Dendritic cell treated with granulocyte-macrophage colony-stimulating factor and Interleukin-4, amounts not matched to agents 40 ng/mL and 50 ng/mL, for 4 days (primary cell): Measurements from ENCODE around the gene CHRNG.

Source experiments
- H3K27ac Mint-ChIP-seq: one replicate; pipeline ENCODE4 v1.8.0; 2022; ENCODE audit warnings: mild to moderate bottlenecking, mixed read lengths
- H3K27me3 Mint-ChIP-seq: one replicate; pipeline ENCODE4 v1.8.0; 2022; ENCODE audit warnings: mild to moderate bottlenecking, mixed read lengths
- H3K36me3 Mint-ChIP-seq: one replicate; pipeline ENCODE4 v1.8.0; 2022; ENCODE audit warnings: low read depth, mixed read lengths
- H3K4me1 Mint-ChIP-seq: one replicate; pipeline ENCODE4 v1.8.0; 2022; ENCODE audit warnings: low read depth, mixed read lengths
- H3K4me3 Mint-ChIP-seq: one replicate; pipeline ENCODE4 v1.8.0; 2022; ENCODE audit warnings: mild to moderate bottlenecking, moderate library complexity, mixed read lengths
- H3K9me3 Mint-ChIP-seq: one replicate; pipeline ENCODE4 v1.8.0; 2022; ENCODE audit warnings: mixed read lengths
- intact Hi-C: fragments of 100-400 bp; cut with micrococcal nuclease; formaldehyde crosslinking; loops from one replicate; pipeline ENCODE4 v1.15.0; 2022

The CHRNG gene

DNA sequence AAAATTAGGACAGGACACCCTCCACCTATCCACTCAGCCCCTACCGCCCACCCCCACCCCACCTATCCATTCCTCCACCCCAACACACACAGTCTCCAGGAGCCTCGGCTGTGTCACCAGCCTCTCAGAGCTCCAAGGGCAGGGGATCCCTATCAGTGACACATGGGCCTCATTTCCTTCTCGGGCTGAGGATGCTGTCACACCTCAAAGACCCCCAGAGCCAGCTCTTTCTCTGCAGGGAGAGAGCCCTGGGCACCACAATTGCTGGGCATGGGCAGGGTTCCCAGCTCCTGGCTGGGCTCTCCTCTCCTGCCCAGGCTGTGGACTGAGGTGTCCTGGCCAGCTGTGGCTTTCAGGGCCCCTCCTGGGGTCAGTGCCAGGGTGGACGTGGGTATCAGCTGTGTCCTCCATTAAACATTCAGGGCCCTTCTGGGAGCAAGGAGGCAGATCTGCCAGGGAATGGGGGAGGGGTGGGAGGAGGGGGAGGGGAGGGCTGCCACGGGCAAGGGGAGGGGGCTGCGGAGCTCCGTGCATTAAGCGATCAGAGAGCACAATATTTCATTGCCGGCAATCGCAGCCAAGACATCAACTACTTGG, 37.6 kb upstream of the CHRNG start:
- intact Hi-C loops = no loop called here
- Mint-ChIP-seq H3K36me3 (no peaks in the 10 kb centered on the region), H3K27ac (no peak overlapping the region), H3K4me1 (peaks cover 6% of the 10 kb centered on the region), H3K4me3 (no peak overlapping the region), H3K27me3 (peaks cover 70% of the 10 kb centered on the region), H3K9me3 (no peaks in the 10 kb centered on the region)

DNA sequence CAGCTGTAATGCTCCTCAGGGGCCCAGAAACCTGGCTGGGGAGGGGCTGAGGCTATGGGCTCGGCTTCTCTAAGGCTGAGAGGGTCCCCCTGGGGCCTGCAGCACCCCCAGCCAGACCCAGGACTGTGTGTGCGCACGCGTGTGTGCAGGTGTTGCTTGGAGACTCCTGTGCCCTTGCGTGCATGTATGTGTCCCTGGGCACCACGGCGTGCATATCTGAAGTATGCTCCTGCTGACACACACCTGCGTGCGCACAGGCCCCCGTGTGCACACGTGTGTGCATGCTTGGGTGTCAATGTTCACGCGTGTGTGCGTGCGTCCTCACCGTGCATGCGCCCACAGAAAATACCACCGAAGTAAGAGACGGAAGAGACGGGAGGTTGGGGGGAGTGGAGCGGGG, 37.0 kb upstream of the CHRNG start:
- Mint-ChIP-seq H3K4me1 (peaks cover 6% of the 10 kb centered on the region), H3K9me3 (no peaks in the 10 kb centered on the region), H3K27ac (no peak overlapping the region), H3K4me3 (no peak overlapping the region), H3K36me3 (no peaks in the 10 kb centered on the region), H3K27me3 (peaks cover 76% of the 10 kb centered on the region)
- intact Hi-C loops = no loop called here

DNA sequence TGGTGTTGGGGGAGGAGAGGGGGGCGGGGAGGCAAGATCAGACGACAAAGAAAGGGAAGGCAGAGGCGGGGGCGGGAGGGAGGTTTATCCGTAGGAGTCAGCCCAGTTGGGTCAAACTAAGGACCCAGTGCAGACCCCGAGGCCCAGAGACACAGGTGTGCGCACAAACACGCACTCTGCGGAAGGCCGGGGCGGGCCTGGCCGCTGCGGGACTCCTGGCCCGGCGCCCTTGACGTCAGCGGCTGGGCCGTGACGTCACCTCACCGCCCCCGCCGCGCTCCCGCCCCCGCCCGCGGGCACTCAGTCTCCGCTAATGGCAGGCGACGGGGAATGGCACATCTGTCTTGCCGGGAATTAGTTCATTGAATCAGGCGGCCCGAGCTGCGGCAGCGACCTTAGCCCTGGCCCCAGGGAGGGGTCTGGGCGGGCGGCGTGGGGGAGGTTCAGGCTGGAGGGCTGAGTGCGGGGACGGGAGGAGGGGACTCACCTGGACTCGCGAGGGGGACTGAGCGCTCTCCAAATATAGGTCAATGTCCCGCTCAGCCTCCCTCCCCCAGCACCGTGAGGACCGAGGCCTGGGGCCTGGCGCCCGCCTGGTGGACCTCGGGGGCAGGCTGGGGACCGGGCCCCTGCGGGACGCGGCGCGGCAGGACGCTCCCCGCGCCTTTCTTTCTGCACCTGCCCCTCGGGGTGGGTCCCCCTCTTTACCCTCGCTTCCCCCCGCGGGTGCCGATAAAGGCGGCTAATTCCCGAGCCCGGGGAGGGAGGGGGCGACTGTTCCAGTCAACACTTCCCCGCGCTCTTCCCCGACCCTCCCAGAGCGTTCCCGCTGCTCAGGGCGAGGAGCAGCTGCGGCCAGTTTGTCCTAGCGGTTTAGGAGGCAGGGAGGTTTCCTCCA, 36.3 kb upstream of the CHRNG start:
- intact Hi-C loops = no loop called here
- Mint-ChIP-seq H3K27me3 (peaks cover 74% of the 10 kb centered on the region), H3K27ac (no peak overlapping the region), H3K36me3 (no peaks in the 10 kb centered on the region), H3K4me1 (peaks cover 6% of the 10 kb centered on the region), H3K9me3 (no peaks in the 10 kb centered on the region), H3K4me3 (no peak overlapping the region)

DNA sequence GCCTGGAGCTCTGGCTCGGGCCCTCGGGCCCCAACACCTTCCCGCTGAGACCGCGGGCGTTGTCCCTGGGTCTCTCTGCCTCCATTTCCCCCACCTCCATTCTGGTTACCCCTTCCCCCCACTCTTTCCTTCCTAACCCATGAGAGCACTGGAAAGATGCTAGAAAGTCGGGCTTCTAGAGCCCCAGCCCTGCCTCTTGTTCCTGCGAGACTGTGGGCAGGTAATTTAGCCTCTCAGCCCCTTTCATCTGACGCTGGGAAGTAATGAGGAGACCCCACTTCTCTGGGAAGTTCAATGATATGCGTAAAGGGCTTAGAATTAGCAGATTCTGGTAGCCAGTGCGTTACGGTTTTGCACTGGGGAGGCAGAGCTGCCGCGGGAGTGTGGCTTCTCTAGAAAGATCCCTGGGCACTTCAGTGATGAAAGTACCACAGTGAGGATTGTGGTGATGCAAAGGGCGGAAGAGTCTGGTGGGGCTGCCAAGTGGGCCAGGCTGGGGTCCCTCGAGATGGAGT, 35.6 kb upstream of the CHRNG start:
- Mint-ChIP-seq H3K9me3 (no peaks in the 10 kb centered on the region), H3K4me1 (peaks cover 6% of the 10 kb centered on the region), H3K4me3 (no peak overlapping the region), H3K27ac (no peak overlapping the region), H3K27me3 (peaks cover 71% of the 10 kb centered on the region), H3K36me3 (no peaks in the 10 kb centered on the region)
- intact Hi-C loops = no loop called here

DNA sequence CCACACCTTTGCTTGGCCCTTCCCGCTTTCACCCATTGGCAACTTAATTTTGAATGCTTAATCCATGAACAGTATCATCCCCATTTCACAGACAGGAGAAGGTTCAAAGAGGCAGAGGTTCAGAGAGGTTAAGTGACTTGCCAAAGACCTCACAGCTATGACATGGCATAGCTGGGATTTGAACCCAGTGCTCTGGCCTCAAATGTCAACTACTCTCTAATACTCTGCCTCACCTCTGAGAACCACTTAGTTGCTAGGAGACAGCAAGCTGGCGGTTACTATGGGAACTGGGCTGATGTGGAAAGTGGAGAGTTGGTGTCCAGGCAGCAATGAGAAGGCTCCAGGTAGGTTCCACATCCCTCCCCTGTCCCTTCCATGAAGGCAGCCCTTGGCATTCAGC, 35.1 kb upstream of the CHRNG start:
- H3K36me3 Mint-ChIP-seq = no peaks in the 10 kb centered on the region
- H3K9me3 Mint-ChIP-seq = no peaks in the 10 kb centered on the region
- H3K4me3 Mint-ChIP-seq = no peak overlapping the region
- H3K27ac Mint-ChIP-seq = no peak overlapping the region
- H3K4me1 Mint-ChIP-seq = peaks cover 6% of the 10 kb centered on the region
- intact Hi-C loops = no loop called here
- H3K27me3 Mint-ChIP-seq = peaks cover 71% of the 10 kb centered on the region

DNA sequence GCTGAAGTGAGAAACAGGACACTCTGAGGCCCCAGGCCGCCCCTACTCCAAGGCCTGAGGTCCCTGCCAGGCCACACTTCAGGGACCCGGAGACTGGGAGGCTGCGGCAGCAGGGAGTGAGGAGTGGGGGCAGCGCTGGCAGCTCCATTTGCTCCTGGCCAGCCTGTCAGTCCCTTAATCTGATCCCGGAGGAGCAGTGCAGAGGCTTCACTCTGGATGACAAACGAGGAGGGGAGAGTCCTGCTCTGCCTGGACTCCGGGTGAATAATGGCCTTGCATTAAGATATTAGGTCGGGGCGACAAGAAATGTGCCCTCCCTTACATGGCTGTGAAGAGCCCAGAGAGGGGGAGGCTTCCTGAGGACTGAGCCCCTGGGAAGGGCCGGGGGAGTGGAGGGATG, 33.6 kb upstream of the CHRNG start:
- Mint-ChIP-seq H3K4me1 (peaks cover 6% of the 10 kb centered on the region), H3K4me3 (no peak overlapping the region), H3K9me3 (no peaks in the 10 kb centered on the region), H3K27ac (no peak overlapping the region), H3K27me3 (peaks cover 65% of the 10 kb centered on the region), H3K36me3 (no peaks in the 10 kb centered on the region)
- intact Hi-C loops = no loop called here

DNA sequence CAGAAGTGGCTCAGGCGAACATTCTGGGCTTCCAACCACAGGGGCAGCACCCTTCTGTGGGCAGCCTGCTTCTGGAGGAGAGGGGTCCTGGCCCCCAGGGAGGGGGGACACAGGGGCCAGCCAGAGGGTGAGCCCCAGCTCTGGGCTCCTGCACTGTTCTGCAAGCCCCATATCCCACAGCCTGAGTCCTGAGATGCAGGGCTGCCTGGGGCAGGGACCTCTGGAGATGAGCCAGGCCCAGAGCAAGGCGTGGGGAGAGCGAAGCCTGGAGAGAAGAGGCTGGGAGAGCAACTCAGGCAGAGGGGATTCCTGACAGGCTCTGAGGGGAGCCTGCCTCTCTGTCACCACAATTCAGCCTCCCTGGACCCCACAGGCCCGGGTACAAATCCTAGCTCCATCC, 32.8 kb upstream of the CHRNG start:
- peaks cover 6% of the 10 kb centered on the region for H3K4me1 Mint-ChIP-seq
- no peak overlapping the region for H3K4me3 Mint-ChIP-seq
- H3K9me3 Mint-ChIP-seq = no peaks in the 10 kb centered on the region
- no peaks in the 10 kb centered on the region for H3K36me3 Mint-ChIP-seq
- intact Hi-C loops = no loop called here
- H3K27me3 Mint-ChIP-seq = peaks cover 60% of the 10 kb centered on the region
- no peak overlapping the region for H3K27ac Mint-ChIP-seq

DNA sequence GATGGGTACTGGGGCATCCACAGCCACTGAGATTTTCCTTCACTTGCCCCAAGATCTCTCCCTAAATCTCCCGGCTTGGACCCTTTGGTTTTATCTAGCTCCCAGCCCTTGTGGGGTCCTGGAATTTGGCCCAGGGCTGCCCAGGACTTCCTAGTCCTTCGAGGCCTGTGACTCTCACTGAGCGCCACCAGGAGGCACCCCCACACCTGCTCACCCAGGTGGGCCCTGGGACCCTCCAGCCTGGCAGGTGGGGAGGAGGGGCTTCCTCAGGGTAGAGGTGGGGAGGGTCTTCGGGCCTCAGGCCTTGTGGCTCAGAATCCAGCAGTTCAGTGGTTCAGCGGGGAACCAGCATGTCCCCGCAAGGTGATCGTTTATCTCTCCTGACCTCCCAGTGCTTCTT, 31.2 kb upstream of the CHRNG start:
- no peaks in the 10 kb centered on the region for H3K9me3 Mint-ChIP-seq
- peaks cover 55% of the 10 kb centered on the region for H3K27me3 Mint-ChIP-seq
- H3K4me1 Mint-ChIP-seq = peaks cover 6% of the 10 kb centered on the region
- no peaks in the 10 kb centered on the region for H3K36me3 Mint-ChIP-seq
- H3K27ac Mint-ChIP-seq = no peak overlapping the region
- intact Hi-C loops = no loop called here
- no peak overlapping the region for H3K4me3 Mint-ChIP-seq

DNA sequence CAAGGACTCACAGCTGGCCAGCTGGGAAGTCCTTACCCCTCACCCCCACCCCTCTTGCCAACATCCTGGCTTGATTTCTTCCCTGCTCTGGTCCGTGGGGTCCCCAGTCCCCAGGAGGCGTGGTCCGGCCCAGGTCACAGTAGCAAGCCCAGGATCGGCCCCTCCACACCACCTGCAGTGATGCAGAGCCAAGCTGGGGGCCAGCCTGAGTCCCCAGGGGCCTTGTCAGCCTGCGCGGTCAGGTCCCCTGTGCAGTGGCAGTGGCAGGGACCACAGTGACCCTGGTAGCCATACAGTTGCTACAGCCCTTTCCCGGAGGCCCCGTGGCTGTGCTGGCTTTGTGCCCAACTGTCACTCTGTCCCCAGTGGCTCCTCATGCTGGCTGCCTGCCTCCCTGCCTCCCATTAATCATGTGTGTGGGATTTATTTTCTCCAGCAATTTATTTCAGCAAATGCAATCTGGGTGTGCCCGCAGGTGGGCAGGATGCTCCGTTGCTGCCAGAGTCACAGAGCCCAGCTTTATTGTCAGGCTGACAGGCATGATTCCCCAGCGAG, 28.1 kb upstream of the CHRNG start:
- Mint-ChIP-seq H3K27me3 (peaks cover 32% of the 10 kb centered on the region), H3K9me3 (no peaks in the 10 kb centered on the region), H3K36me3 (no peaks in the 10 kb centered on the region), H3K4me3 (no peak overlapping the region), H3K4me1 (peaks cover 5% of the 10 kb centered on the region), H3K27ac (no peak overlapping the region)
- intact Hi-C loops = no loop called here

- Mint-ChIP-seq H3K27ac (no peak overlapping the region), H3K36me3 (no peaks in the 10 kb centered on the region), H3K9me3 (no peaks in the 10 kb centered on the region), H3K4me1 (peaks cover 11% of the 10 kb centered on the region), H3K27me3 (peaks cover 28% of the 10 kb centered on the region), H3K4me3 (no peak overlapping the region)
- intact Hi-C loops = no loop called here
These were observed 26.9 kb upstream of the CHRNG start for GRCh38 chr2:232512602-232513001.

GRCh38 chr2:232513353-232513752, 26.1 kb upstream of the CHRNG start:
- no peak overlapping the region for H3K27ac Mint-ChIP-seq

DNA sequence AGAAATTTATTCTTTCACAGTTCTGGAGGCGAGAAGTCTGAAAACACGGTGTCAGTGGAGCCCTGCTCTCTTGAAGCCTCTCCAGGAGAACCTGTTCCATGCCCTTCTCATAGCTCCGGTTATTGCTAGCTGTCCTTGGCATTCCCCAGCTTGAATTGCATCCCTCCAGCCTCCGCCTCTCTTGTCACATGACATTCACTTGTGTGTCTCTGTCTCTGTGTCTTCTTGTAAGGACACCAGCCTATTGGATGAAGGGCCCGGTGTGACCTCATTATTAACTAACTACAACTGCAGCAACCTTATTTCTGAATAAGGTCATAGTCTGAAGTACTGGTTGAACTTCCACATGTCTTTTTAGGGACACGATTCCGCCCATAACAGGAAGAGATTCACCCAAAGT, 23.9 kb upstream of the CHRNG start:
- Mint-ChIP-seq H3K27me3 (peaks cover 43% of the 10 kb centered on the region), H3K9me3 (no peaks in the 10 kb centered on the region), H3K27ac (no peak overlapping the region), H3K4me1 (peaks cover 11% of the 10 kb centered on the region), H3K4me3 (no peak overlapping the region), H3K36me3 (no peaks in the 10 kb centered on the region)
- intact Hi-C loops = no loop called here

More at GRCh38 chr2:232513353-232513752, 26.1 kb upstream of the CHRNG start:
- Mint-ChIP-seq H3K9me3 (no peaks in the 10 kb centered on the region), H3K4me3 (no peak overlapping the region), H3K4me1 (peaks cover 11% of the 10 kb centered on the region), H3K27me3 (peaks cover 29% of the 10 kb centered on the region), H3K36me3 (no peaks in the 10 kb centered on the region)
- intact Hi-C loops = no loop called here

- H3K4me1 Mint-ChIP-seq = peaks cover 15% of the 10 kb centered on the region
- no peak overlapping the region for H3K4me3 Mint-ChIP-seq
- no peak overlapping the region for H3K27ac Mint-ChIP-seq
- H3K27me3 Mint-ChIP-seq = peaks cover 48% of the 10 kb centered on the region
- H3K36me3 Mint-ChIP-seq = no peaks in the 10 kb centered on the region
- intact Hi-C loops = no loop called here
- no peaks in the 10 kb centered on the region for H3K9me3 Mint-ChIP-seq
These were observed 22.9 kb upstream of the CHRNG start for GRCh38 chr2:232516551-232516950.

GRCh38 chr2:232518844-232519243, 20.6 kb upstream of the CHRNG start:
- Mint-ChIP-seq H3K27me3 (peaks cover 53% of the 10 kb centered on the region), H3K4me1 (peaks cover 28% of the 10 kb centered on the region)
- intact Hi-C loops = no loop called here

More at GRCh38 chr2:232518844-232519243, 20.6 kb upstream of the CHRNG start:
- Mint-ChIP-seq H3K4me3 (no peak overlapping the region), H3K36me3 (no peaks in the 10 kb centered on the region), H3K27ac (no peak overlapping the region), H3K9me3 (no peaks in the 10 kb centered on the region)
